Embryonic facial prominence (tissue), 1 donor: ENCODE measurements around the gene TSPAN15.

Source experiments
- DNase-seq: peaks from one replicate; pipeline ENCODE4 v3.0.0-alpha.2; 2016; ENCODE audit errors: extremely low spot score

Gene TSPAN15

DNA sequence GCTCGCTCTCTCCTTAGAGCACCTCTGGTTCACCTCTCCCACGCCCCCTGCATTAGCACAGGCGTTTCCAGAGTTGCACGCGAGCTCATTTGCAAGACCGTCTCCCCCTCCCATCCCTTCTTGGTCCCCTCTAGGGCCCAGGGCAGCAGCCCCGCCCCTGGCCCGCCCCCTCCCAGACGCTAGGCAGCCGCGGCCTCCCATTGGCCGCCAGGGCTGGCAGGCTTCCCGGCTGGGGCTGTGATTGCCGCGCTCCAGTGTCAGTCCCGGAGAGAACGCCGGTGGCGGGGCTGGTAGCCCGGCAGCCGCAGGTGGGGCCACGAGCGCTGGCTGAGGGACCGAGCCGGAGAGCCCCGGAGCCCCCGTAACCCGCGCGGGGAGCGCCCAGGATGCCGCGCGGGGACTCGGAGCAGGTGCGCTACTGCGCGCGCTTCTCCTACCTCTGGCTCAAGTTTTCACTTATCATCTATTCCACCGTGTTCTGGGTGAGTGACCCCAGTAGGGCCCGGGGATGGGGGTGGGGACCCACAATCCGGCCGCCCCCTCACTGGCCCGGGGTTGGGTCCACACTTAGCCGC is at the start of gene TSPAN15:
Gene TSPAN15 (plus strand): TSS at position 257 of the 575 bp plus-strand sequence. CDS start 130 bp downstream, at position 387.
- peak; percentile 16 for DNase-seq

DNA sequence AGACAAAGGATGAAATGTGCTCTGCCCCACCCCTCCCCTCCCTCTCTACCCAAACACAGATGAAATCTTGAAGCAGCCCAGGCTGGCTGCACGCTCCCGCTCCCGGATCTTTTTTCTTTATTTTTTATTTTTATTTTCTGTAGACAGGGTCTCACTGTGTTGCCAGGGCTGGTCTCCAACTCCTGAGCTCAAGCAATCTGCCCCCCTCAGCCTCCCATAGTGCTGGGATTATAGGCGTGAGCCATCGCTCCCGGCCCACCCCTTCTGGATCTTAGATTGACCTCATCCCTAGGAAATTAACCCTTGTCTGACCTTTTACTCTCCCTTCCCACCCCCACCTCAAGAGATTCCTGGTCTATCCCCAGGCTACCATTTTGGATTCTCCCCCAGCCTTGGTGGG is 48.9 kb upstream of the TSPAN15 start:
- DNase-seq: no peak

- DNase-seq: no peak
Measured at GRCh38 chr10:69403066-69403465, 48.2 kb upstream of the TSPAN15 start.

DNA sequence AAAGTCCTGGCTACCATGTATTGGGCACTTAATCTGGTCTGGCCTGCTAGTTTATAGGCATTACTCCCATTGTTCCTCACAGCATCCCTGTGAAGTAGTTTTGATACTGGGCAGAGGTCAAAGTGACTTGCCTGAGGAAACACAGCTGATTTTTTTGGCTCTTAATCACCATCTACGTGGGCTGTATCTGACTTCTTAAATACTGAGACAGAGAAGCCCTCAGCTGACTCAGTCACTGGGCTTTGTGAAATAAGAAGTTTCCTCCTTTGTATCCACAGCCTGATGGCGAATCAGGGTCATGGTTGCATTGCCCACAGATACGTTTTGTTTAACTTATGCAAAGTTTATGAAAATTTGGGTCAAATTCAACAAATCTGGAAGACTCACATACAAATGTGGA is 47.7 kb upstream of the TSPAN15 start:
- DNase-seq: no peak

DNA sequence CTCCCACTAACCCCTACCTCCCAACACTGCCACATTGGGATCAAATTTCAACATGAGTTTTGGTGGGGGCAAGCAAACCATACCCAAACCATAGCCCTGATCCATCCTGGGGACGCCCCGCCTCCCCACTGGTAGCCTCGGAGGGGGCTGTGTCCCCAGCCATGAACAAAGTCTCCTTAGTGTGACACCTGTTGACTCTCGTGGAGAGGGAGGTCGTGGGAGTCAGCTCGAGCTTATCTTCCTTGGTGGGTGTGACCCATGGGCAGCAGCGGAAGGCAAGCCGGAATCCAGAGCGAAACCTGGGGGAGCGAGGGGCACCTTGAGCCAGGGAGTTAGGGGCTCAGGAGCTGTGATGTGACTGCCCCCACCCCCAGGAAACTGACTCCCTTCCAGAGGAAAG is 46.5 kb upstream of the TSPAN15 start:
- no peak for DNase-seq

GRCh38 chr10:69405221-69405620 is 46.0 kb upstream of the TSPAN15 start:
- no peak for DNase-seq

DNA sequence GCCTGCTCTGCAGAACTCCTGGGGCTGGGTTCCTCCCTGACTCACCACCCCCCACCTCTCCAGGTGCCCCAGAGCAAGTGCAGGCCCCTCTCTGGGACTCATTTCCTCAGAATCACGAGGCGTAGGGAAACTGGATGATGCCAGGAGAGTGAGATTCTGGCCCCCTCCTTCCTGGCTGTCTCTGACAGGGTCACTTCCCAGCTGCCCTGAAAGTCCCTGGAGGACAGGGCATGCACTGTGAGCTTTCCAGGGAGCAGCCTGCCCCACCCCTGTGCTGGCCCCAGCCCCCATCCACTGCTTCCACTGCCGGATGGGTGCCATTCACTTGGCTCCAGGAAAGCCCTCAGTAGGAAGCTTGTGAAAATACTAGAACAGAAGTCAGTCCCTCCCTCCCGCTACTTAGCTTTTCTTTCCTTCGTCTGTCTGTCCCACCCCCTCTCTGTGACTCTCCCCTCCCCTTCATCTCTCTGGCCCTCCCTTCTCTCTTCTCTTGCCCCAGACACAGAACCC is 44.9 kb upstream of the TSPAN15 start:
- no peak for DNase-seq

- DNase-seq: no peak
Measured at GRCh38 chr10:69406816-69407580, 44.3 kb upstream of the TSPAN15 start.

DNA sequence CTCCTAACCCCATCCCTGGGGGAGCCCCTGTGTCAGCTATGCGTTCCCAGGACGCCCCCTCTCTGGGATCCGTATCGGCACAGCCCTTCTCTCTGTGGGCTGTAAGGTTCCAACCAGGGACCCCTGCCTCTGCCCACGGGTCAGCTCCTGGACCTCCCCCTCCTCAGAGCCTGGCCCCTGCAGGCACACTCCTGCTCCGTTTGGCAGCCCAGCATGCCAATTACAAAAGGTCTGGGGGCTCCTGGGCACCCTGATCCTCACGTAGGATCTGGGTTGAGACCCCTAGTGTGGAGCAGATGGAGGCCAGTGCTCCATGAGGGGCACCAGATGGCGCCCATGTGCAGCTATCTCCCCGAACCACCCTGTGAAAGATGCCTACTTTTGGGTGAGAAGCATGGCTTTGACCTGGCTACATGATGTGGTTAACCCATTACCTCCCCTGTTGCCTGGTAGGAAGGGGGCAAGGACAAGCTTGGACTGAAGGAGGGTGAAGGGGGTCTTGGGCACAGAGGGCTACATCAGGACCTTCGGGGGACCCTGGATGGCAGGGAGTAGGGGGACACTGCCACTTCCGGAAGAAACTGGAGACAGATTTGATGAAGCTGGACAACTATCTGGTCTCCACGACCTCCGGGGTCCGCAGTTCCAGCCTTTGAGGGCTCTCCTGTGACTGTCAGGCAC is 43.5 kb upstream of the TSPAN15 start:
- no peak for DNase-seq

GRCh38 chr10:69408318-69409175 is 42.7 kb upstream of the TSPAN15 start:
- DNase-seq: peak; percentile 88

DNA sequence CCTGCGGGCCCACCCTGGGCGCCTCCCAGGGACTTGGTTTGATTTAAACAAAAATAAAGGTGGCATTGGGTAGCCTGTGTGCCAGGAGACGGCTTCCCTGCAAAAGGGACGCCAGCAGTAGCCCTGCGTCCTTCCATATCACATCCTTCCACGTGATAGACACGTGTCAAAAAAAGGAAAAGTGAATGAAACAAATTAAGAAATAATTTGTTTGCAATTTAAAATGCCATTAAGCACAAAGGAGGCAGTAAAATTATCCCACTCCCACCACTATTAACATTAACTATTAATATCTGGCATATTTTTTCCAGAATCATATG is 42.1 kb upstream of the TSPAN15 start:
- no peak for DNase-seq

DNA sequence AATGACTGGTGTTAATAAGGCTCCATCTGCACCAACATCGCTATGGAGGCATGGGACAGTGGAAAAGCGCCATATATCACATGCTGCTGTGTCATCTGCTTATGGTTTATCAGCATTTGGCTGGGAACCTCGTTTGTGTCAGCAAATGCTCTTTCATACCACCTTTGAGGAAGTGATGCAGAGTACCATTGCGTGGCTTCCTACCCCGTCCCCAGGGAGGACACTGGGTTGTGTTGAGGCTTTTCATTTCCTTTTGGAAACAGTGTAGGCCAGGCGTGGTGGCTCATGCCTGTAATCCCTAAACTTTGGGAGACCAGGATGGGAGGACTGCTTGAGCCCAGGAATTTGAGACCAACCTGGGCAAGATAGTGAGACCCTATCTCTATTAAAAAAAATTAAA is 41.3 kb upstream of the TSPAN15 start:
- no peak for DNase-seq

DNA sequence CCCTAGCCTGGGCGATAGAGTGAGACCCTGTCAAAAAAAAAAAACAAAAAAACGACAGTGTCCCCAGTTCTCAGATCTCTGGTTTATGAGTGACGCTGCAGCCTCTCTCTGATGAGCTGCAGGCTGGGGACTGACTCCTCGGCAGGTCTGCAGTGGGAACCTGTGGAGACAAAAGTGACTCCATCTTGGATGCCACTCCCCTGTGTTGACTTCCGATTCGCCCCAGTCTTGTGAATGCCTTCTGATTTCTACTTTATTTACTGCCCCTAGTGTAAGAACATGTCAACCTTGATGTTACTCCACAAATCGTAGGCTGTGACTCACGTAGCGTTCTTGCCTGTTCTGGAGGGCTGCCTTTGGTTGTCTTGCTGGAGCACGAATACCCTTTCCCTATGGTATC is 40.8 kb upstream of the TSPAN15 start:
- DNase-seq: no peak

DNA sequence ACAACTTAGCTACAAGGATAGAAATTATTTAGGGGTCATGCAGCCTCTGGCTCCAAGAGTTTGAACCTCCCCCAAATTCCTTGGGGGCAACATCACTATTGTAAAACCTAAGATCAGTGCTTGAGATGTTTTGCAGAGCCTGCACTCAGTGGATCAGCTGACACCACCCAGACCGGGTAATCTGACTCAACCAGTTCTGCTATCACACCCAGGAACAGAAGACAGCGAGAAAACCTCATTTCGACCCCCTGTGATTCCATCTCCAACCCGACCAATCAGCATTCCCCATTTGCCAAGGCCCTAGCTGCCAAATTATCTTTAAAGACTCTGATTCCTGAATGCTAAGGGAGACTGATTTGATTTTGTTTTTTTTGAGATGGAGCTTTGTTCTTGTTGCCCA is 39.8 kb upstream of the TSPAN15 start:
- no peak for DNase-seq

DNA sequence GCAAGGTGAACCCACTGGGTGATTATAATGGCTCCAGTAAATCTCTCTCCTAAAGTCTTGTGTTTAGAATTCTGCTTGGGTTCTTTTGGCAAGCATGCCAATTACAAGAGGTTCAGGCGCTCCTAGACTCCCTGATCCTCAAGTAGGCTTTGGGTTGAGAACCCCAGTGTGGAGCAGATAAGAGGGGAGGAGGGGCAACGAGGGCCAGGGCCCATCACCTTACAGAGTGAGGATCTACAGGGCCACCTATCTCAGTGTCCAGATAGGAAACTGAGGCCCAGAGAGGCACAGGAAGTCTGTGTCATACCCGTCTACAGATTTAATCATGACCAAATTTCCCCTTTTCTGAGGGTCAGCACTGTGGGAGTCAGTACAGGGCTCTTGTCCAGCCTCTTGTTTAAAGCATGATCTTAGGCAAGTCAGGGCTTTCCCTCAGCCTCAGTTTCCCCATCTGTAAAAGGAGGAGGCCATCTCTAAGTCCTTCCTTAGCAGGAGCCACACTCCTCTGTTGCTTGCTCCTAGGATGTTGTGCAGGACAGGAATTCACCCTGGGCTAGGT is 39.0 kb upstream of the TSPAN15 start:
- no peak for DNase-seq

DNA sequence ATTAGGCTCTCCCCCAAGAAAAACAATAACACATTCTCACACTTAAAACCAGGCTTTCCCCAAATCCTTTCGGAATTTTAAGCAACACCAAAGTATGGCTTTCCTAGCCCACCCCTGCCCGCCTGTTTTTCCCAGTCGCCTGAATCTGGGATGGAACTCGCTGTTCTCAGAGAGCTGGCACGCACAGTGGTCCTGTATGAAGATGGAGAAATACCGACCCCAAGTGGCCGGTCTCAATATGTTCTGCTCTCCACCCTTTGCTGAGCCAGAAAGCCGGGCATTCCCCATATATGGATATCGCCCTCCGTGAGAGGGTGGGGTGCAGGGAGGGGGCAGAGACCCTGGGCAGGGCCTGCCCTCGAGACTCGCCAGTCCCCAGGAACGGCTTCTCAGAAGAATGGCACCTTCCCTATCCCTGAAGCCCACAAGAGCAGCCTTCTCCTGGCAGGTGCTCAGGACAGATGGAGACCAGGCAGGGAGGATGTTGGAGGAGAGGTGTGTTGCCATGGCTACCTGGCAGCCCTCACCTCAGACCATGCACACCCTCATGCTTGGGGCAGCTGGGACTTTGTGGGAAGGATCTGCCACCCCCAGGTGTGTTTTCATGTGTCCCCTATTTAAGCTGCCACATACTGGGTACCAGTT is 37.9 kb upstream of the TSPAN15 start:
- peak; percentile 39 for DNase-seq

- DNase-seq: no peak
Measured at GRCh38 chr10:69414036-69415018, 36.9 kb upstream of the TSPAN15 start.

DNA sequence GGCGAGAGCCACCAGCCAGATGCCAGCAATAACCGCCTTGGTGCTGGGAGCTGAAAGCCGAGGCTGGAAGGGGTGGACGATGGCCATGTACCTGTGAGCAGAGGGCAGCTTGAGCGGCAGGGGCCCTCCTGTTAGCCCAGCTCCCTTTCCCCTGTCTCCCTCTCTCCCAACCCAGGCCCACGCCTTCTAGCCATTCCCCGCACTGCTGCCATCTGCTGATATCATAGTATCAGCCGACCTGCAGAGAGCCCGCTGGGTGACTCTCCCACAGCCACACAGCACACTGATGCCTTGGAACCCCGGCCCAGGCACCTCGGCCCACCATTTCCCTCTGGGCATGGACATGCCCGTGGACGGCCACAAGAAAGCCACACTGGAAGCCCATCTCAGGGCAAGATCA is 36.2 kb upstream of the TSPAN15 start:
- no peak for DNase-seq

- no peak for DNase-seq
Measured at GRCh38 chr10:69415951-69416350, 35.3 kb upstream of the TSPAN15 start.

GRCh38 chr10:69416695-69417094 is 34.6 kb upstream of the TSPAN15 start, which contains the start of gene TACR2:
Gene TACR2, minus strand, starts transcription at chr10:69416918. Its CDS starts 595 bp downstream, at chr10:69416323.
- DNase-seq: no peak
